Measurements from ENCODE around the gene FRMD3.

DNA sequence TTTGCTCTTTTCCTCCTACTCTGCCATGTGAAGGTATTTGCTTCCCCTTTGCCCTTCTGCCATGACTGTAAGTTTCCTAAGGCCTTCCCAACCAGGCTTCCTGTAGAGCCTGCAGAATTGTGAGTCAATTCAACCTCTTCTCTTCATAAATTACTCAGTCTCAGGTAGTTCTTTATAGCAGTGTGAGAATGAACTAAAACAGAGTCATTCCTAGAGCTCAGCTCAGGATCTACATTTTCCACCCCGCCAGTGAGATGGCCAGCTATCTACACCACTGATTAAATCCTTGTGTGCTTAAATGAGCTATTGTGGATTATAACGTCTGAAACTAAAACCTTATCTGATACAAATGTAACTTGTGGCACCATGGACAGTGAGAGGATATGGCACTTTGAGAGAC is 55.0 kb downstream of the FRMD3 start:
- TF ChIP-seq POLR2A (IDR thresholded peaks at IDR 0.05), result no peak
- TF ChIP-seq, protein P1, sequence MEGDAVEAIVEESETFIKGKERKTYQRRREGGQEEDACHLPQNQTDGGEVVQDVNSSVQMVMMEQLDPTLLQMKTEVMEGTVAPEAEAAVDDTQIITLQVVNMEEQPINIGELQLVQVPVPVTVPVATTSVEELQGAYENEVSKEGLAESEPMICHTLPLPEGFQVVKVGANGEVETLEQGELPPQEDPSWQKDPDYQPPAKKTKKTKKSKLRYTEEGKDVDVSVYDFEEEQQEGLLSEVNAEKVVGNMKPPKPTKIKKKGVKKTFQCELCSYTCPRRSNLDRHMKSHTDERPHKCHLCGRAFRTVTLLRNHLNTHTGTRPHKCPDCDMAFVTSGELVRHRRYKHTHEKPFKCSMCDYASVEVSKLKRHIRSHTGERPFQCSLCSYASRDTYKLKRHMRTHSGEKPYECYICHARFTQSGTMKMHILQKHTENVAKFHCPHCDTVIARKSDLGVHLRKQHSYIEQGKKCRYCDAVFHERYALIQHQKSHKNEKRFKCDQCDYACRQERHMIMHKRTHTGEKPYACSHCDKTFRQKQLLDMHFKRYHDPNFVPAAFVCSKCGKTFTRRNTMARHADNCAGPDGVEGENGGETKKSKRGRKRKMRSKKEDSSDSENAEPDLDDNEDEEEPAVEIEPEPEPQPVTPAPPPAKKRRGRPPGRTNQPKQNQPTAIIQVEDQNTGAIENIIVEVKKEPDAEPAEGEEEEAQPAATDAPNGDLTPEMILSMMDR (IDR thresholded peaks at IDR 0.05), result no peak
